Breast epithelium (tissue), 3 donors: ENCODE results near the gene CST5.

Experiments used
- CTCF ChIP-seq, 3 donors: fragments of 450-650 bp; IDR thresholded peaks; one replicate each; pipeline ENCODE4 v1.5.1; 2016 to 2017; ENCODE audit warnings: antibody characterized with exemption in 3 of 3, mild to moderate bottlenecking in 3 of 3, moderate library complexity in 3 of 3
- POLR2A ChIP-seq: fragments of 450-650 bp; IDR thresholded peaks from one replicate; pipeline ENCODE4 v1.6.1; 2016; ENCODE audit warnings: antibody characterized with exemption, mild to moderate bottlenecking, moderate library complexity
- POLR2AphosphoS5 ChIP-seq, 3 donors: sonication (generic); formaldehyde crosslinking; IDR thresholded peaks; one replicate each; pipeline ENCODE4 v1.6.1; 2017; ENCODE audit warnings: antibody characterized with exemption in 3 of 3

GRCh38 chr20:23926526-23926880, 47.0 kb upstream of the CST5 start:
- TF ChIP-seq CTCF (IDR thresholded peaks at IDR 0.05) (no peak), POLR2A (no peak), POLR2AphosphoS5 (IDR thresholded peaks at IDR 0.05) (no peak)
